NOMO-1 treated with dmso at 0.1 percent for 144 hours (cell line): ENCODE data around the gene TBL1XR1.

Source experiments
- DNase-seq: peaks from one replicate; lab custom pipeline; 2025; ENCODE audit not compliant: unreplicated experiment; lab: John Stamatoyannopoulos, UW

The TBL1XR1 gene

DNA sequence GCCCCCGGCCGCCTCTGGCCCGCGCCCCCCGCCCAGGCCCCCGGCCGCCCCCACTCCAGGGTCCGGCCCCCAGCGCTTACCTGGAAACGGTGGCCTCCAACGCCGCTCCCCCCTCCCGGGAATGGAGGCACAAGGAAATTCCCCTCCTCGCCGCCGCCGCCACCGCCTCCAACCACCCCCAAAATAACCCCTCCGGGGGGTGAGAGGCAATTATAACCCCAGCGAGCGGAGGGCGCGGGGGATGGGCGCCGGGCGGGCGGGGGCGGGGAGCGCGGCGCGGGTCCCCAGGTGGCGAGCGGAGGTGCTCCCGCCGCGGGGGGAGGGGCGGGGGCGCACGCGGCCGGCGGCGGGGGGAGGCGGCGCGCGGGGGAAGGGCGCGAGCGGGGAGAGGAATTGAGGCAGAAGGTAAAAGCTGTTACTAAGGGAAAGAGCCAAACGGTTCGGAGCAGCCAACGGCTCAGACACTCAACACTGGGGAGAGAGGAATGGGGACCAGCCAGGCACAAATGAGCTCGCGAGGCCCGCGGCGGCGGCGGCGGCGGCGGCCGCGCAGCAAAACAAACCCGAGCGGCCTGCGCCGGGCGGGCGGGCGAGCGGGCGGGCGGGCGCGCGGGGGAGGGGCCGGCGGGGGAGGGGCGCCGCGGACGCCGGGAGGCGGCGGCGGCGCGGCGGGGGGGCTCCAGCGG is at the start of gene TBL1XR1:
TBL1XR1 (minus strand) TSS at position 442 of the 686 bp plus-strand sequence. CDS start 132,505 bp downstream, outside the sequence.
- DNase-seq = peak; percentile 97

DNA sequence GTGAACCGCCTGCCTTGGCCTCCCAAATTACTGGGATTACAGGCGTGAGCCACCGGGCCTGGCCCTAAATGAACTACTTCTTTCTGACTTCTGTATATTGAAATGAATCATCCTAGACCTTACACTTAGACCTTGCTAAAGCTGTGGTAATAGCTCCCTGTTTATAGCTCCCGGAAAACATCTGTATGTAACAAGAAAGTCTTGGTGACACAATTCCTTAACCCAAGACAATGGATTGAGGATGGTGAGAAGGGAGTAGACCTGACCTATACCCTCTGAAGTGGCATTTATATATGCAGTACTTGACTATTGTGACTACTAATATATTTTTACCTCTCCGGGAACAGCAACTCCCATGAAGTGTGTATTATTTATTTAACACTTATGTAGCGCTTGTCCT is 48.0 kb upstream of the TBL1XR1 start:
- no peak for DNase-seq

DNA sequence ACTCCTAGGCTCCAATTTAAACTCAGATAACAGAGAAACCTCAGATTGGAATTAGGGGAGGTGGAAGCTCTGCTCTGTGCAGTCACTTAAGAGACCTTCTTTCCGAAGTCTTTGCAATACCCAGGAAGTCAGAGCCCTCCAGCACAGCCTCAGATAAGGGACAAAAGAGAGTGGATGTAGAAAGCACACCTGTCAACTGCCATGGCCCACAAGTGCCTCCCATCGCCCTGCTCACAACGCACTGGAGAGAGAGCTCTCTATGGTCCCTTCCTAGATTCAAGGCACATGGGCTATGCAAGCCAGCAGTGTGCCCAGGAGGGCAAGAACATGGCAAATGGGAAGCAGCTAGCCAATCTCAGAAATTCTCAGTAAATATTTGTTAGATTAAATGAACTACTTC is 47.3 kb upstream of the TBL1XR1 start:
- no peak for DNase-seq

DNA sequence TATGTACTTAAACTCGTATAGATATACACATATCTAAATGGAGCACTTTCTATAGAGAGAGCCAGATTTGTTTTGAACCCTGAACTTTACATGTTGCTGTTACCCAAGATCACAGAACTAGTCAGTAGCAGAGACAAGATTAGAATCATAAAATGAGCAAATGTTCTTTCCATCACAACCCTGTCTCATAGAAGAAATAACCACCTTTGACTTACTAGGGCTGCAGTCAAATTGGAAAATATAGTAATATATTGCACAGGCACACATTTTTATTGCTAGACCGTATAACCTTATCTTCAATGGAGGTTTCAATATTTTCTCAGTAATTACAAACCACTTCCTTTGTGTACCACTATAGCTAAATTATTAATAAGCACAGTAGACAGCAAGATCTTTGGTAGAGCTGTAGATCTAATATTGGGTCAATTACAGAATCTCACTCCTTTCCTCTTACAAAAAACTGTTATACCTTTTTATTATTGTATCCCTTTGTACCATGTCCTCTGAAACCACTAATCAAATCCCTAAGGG is 41.5 kb upstream of the TBL1XR1 start:
- no peak for DNase-seq

DNA sequence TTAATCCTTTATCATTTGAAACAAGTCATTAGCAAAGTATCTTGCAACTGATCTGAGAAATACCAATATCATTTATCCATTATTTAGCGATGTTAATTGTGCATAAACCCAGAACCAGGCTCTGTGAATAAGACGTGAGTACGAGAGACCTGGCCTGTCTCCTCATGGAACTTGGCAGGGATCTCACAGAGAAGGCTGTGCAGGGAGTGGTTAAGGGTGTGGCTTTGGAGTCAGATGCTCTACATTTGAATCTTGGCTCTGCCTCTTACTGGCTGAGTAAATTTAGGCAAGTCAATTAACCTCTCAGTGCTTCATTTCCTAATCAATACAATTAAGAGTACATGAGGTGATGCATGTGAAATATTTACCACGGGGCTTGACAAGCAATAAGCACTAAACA is 39.9 kb upstream of the TBL1XR1 start:
- DNase-seq = no peak

DNA sequence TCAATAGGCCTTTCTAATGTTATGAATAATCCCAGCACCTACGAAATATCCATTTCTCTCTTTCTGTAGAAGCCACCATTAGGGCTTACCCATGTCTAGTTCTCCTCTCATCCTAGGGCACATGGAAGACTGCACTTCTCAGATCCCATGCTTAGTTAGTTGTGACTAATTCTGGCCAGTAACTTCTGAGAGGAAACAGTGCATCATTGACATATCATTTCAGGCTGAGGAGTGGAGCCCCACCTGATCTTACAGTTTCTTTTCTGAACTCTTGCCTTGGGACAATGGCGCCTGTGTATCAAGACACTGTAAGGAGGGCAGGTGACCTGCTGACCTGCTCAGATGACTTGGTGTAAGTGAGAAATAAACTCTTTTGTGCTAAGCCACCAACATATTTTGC is 39.4 kb upstream of the TBL1XR1 start:
- DNase-seq = no peak

DNA sequence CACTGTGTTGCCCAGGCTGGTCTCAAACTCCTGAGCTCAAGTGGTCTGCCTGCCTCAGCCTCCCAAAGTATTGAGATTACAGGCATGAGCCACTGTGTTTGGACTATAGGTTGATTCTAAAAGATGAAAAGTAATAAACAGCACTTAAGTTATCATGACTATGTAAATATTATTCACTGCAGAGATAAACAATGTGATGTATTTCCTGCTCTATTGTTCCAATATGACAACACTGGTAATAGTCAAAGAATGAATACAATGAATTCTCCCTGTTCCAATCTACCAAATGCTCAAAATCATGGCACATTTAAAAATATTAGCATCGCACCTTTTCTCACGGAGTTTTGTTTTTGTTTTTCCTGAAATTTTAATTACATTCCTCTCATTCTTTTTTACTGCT is 36.8 kb upstream of the TBL1XR1 start:
- DNase-seq = no peak

DNA sequence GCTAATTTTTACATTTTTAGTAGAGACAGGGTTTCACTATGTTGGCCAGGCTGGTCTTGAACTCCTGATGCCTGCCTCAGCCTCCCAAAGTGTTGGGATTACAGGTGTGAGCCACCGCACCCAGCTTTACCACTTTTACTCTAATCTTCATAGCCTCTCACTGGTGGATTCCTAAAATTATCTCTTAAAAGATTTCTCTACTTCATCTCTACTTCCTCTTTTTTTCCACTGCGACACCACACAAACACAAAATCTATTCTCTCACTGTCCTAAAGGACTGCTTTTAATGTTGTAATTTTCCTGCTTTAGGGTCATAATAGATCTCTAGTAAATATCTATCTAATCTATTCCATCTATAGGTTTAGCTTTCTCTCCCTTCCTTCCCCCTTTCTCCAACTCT is 34.0 kb upstream of the TBL1XR1 start:
- DNase-seq = no peak

DNA sequence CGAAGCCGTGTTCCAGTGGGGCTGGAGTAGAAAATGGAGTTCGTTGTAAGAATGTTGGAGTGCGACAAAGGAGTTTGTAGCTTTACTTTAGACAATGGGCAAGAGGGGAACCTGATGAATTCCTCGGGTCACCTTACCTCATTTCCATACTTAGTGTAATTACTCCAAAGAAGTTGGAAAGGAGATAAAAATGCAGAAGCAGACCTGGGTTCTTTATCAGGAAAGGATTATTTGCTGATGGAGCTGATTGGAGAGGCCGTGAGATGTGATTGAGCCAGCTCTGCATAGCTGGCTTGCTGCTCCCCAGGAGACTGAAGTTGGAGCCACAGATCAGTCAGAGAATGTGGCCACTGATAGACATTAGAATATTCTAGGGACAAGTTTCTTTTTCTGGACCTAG is 33.4 kb upstream of the TBL1XR1 start:
- no peak for DNase-seq

DNA sequence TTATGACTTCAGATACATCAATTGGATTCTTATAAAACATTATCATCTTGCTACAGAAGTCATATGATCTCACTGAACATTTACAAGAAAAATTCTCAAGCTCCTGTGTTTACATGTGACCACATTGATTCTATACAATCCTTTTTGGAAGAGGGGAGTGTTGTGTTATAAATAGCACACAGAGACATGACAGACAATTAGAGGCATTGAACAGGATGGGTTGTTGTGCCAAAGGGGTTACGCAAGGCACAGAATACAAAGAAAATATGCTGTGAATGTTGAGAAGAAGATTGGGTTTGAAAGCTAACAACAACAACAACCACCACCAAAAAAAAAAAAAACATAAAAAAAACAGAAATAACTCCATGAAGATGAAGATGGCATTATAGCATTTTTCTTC is 32.5 kb upstream of the TBL1XR1 start:
- no peak for DNase-seq

DNA sequence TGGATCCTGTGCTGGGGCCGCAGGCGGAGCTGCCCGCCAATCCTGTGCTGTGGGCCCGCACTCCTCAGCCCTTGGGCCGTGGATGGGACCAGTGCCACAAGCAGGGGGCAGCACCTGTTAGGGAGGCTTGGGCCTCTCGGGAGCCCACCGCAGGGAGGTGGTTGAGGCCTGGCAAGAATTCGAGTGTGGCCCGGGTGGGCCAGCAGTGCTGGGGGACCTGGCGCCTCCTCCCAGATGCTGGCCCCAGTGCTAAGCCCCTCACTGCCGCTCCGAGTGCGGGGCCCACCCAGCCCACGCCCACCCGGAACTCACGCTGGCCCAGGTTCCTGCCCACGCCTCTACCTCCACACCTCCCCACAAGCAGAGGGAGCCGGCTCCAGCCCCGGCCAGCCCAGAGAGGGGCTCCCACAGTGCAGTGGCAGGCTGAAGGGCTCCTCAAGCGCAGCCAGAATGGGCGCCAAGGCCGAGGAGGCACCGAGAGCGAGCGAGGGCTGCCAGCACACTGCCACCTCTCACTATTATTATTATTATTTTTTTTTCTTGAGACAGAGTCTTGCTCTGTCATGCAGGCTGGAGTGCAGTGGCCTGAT is 31.4 kb upstream of the TBL1XR1 start:
- DNase-seq = no peak

DNA sequence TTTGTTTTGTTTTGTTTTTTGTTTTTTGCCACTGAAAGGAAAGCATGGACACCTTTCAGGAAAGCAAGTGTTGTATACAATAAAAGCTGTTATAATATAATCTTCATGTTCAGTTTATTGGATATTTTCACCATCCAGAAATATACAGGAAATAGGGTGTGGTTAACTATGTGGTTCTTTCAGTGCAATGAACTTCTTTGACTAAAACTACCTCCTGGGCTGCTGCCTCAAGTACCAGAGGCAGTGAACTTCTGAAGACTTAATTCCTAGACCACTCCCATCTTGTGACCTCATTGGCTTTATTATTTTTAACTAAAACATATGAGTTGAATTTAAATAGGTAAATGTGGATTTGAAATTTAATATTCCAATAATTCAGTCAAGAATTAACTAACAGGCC is 27.1 kb upstream of the TBL1XR1 start:
- DNase-seq = no peak

DNA sequence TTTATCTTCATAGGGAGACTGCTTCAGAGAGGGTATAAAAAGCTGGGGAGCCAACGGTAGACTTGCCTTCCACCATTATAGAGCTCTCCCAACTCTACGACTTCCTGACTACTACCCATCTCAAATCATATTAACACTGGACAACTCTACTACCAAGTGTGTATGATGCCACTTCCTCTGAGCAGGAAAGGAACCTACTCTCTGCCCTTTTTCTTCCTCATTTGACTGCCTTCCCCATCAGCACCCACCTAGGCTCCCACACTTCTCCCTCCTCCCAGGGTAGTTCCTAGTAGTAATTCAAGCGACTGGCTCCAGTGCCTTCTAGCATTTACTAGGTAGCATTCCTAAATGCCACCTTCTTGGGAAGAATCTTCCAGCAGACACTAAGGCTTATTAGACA is 24.5 kb upstream of the TBL1XR1 start:
- DNase-seq = no peak

DNA sequence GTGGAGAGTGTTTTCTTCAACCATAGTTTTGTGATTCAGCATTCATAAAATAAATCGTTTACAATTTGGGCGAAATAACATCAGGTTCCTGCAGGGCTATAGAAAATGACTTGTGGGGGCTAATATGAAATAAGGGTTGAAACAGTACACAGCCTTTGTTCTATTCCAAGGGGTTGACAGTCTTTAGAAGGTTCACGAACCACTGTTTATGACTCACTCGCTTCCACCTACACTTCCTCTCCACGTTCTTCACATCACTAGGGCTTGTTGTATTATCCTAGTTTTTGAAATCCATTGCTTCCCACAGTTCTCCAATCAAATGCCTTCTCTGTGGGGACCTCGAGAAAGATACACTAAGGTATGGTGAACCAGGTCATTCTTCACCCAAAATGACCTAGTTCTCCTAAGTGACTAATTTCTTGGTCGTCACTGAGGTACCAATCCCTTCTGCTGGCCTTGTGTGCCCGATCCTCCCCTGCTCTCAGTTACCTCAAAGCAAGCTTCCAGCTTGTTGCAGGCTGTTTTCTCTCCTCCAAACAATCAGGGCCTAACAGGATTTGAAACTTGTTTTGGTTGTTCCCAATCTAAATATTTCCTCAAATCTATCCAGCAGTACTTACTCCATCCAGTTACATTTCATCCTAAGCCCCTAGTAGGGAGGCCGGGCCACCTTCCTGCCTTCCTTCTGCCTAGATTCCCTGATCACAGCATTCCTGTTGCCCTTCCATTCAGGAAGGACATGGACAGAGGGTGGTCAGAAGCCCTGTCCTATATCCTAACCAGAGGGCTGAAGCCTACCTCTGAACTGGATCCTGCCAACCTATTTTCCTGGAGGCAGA is 23.1 kb upstream of the TBL1XR1 start:
- DNase-seq = no peak

DNA sequence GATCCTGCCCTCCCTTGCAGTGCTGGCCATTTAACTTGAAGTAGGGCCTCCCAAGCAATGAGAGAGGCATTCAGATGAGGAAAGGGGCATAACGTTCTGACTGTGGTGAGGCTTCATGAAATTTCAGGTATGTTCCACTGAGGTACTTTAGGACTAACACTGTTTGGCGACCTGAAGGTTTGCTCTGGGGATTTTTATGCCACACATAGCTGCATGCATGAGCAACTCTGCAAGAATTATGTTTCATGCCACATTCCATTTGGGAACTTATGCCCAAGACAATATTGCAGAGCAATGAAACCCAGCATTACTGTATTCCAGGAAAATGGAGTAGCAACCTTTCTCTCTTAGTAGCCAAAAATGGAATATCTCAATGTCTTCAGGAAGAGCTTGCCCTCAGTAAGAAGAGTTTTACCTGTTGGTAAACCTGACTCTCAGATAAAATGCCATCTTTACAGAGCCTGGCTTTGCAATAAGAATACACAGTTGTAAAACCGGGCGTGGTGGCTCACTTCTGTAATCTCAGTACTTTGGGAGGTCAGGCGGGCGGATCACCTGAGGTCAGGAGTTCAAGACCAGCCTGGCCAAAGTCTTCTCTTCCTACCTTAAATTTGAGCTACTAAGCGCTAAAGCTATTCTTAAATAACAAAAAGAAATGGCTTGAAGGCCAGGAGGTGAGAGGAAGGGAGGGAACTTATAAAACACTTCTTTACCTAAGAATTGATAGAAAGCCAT is 16.7 kb upstream of the TBL1XR1 start:
- DNase-seq = no peak

DNA sequence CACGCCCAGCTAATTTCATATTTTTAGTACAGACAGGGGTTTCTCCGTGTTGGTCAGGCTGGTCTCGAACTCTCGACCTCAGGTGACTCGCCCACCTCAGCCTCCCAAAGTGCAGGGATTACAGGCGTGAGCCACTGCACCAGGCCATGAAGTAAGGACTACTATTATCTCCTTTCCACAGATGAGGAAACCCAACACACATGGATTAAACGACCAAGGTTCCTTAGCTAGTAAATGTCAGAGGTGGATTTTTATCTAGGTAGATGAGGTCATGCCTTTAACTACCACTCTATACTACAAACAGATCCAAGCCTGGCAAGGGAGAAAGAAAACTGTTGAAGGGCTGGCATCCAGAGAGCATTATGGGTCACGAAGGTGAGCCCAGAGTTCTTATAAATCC is 15.5 kb upstream of the TBL1XR1 start:
- no peak for DNase-seq

DNA sequence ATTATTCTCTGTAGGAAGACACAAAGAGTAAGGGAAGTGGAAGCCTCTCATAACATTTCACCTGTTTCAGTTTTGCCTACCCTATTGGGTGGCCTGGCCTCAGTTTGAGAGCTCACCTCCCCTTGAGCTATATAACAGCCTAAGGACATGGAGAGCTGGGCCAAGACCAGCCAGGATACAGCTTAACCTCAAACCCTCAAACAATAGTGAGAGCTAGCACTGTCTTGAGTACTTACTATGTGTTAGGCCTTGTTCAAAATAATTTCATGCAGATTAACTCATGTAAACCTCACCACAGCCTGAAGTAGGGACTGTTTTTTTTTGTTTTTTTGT is 15.0 kb upstream of the TBL1XR1 start:
- no peak for DNase-seq

DNA sequence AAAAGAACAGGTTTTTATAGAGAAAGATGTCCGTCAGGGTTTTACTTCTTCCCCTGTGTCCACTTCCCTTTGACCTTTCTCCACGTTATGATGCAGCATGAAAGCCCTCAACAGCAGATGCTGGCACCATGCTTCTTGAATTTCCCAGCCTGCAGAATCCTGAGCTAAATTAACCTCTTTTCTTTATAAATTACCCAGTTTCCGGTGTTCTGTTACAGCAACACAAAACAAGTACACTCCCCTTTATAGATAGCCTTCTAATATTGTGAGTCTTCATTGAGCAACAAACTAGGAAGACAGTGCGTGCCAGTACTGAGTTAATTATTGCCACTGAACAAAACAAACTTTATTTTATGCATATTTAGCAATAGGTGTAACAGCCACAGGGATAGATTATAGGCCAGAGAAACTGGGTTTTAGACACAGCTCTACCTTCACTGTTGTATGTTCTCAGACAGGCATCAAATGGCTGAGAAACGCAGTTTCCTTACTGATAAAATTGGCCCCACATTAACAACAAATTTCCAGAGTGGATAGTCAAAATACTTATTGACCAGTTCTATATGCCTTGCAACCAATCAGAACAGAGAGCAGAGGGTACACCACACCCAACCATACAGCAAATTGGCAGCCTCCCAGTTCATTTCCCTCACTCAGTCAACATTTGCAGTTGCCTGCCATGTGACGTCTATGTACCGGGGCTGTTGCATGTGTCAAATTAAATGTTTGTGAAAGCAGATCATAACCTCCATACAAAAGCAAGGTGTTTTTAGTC is 14.4 kb upstream of the TBL1XR1 start:
- no peak for DNase-seq

DNA sequence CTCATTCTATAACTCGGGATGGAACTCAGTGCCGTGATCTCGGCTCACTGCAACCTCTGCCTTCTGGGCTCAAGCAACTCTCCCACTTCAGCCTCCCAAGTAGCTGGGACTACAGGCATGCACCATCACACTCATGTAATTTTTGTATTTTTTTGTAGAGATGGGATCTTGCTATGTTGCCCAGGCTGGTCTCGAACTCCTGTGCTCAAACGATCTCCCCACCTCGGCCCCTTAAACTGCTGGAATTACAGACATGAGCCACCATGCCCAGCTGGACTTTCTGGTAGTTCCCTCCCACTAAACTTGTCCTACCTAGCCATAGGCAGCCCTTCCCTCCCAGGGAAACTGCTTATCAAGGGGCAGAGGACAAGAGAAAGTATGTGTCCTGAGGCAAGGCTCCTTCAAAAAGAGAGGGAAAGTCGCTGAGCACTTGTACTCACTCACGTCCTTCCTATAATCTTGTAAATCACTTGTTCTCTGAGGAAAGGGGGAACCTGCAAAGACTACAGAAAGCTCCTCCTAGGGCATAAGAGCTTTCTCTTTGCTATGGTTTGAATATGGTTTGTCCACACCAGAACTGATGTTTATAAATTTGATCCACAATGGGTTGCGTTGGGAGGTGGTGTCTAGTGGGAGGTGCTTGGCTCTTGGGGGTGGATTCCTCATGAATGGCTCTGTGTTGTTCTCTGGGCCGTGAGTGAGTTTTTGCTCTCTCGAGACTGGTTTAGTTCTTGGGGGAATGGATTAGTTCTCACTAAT is 13.6 kb upstream of the TBL1XR1 start:
- DNase-seq = no peak

DNA sequence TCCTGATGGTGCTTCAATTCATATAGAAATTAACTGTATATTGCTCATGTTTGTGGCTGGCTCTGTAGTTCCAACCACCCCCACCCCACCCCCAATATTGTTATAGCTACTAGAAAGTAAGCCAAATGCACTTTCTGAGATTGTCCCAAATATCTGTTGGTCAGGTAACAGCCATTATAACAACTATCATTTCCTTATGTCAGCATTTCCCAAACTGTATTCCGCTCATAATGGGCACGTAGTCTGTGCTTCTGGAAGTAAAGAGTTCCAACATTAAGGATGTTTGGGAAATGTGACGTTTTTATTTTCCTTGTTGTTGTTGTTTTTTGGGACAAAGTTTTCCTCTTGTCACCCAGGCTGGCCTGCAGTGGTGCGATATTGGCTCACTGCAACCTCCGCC is 12.2 kb upstream of the TBL1XR1 start:
- DNase-seq = no peak
